H9 (cell line): ENCODE results near the gene CSMD2. TPM values are rescaled to one million over a fixed set of nuclear protein-coding genes. Genes with fewer than 3 reads are reported as not detected.

ENCODE experiments used
- DNase-seq: peaks from one replicate; pipeline ENCODE4 v3.0.0-alpha.2; 2017
- H2AFZ ChIP-seq: one replicate; pipeline ENCODE4 v1.6.1; 2013; ENCODE audit warnings: mild to moderate bottlenecking, low read length, control low read depth, moderate library complexity
- H2AK5ac ChIP-seq: 2 replicates; pipeline ENCODE4 v1.6.1; 2013; ENCODE audit warnings: low read length, control low read depth, mixed read lengths; ENCODE audit not compliant: insufficient read length
- H2BK120ac ChIP-seq: one replicate; pipeline ENCODE4 v1.6.1; 2013; ENCODE audit warnings: low read depth, mild to moderate bottlenecking, low read length, control low read depth, inconsistent platforms; ENCODE audit not compliant: poor library complexity, severe bottlenecking
- H2BK12ac ChIP-seq: 2 replicates; pipeline ENCODE4 v1.6.1; 2013; ENCODE audit warnings: low read length, control low read depth, mixed read lengths, low read depth; ENCODE audit not compliant: insufficient read length
- H2BK15ac ChIP-seq: 2 replicates; pipeline ENCODE4 v1.6.1; 2013; ENCODE audit warnings: low read depth, low read length, control low read depth
- H2BK20ac ChIP-seq: one replicate; pipeline ENCODE4 v1.6.1; 2013; ENCODE audit warnings: low read depth, mild to moderate bottlenecking, low read length, control low read depth, inconsistent platforms; ENCODE audit not compliant: poor library complexity, severe bottlenecking
- H2BK5ac ChIP-seq: 2 replicates; pipeline ENCODE4 v1.6.1; 2013; ENCODE audit warnings: low read length, control low read depth, mixed read lengths; ENCODE audit not compliant: insufficient read length
- H3K14ac ChIP-seq: 2 replicates; pipeline ENCODE4 v1.6.1; 2013; ENCODE audit warnings: low read length, control low read depth; ENCODE audit not compliant: insufficient read depth
- H3K18ac ChIP-seq: 2 replicates; pipeline ENCODE4 v1.6.1; 2013; ENCODE audit warnings: low read depth, mild to moderate bottlenecking, mixed read lengths, low read length, control low read depth; ENCODE audit not compliant: insufficient read length
- H3K23ac ChIP-seq: 2 replicates; pipeline ENCODE4 v1.6.1; 2013; ENCODE audit warnings: low read length, control low read depth, mixed read lengths, low read depth; ENCODE audit not compliant: insufficient read length
- H3K23me2 ChIP-seq: 2 replicates; pipeline ENCODE4 v1.6.1; 2013; ENCODE audit warnings: low read depth, mild to moderate bottlenecking, mixed read lengths, low read length, control low read depth; ENCODE audit not compliant: insufficient read length, poor library complexity, severe bottlenecking
- H3K27ac ChIP-seq: 2 replicates; pipeline ENCODE4 v1.5.1; 2013; ENCODE audit warnings: low read length, control low read depth, mixed read lengths, low read depth; ENCODE audit not compliant: insufficient read length
- H3K27me3 ChIP-seq: 2 replicates; pipeline ENCODE4 v1.6.1; 2013; ENCODE audit warnings: low read length, control low read depth, inconsistent platforms; ENCODE audit not compliant: insufficient read depth
- H3K4ac ChIP-seq: 2 replicates; pipeline ENCODE4 v1.6.1; 2013; ENCODE audit warnings: low read depth, mild to moderate bottlenecking, control low read depth, inconsistent platforms, low read length, moderate library complexity
- H3K4me1 ChIP-seq: 2 replicates; pipeline ENCODE4 v1.6.1; 2013; ENCODE audit warnings: low read length, control low read depth, inconsistent platforms; ENCODE audit not compliant: insufficient read depth
- H3K4me2 ChIP-seq: 2 replicates; pipeline ENCODE4 v1.6.1; 2013; ENCODE audit warnings: low read length, control low read depth, mixed read lengths; ENCODE audit not compliant: insufficient read length, insufficient read depth
- H3K56ac ChIP-seq: 2 replicates; pipeline ENCODE4 v1.6.1; 2013; ENCODE audit warnings: low read depth, mild to moderate bottlenecking, mixed read lengths, low read length, control low read depth; ENCODE audit not compliant: insufficient read length
- H3K79me1 ChIP-seq: 2 replicates; pipeline ENCODE4 v1.6.1; 2013; ENCODE audit warnings: low read depth, mild to moderate bottlenecking, moderate library complexity, low read length, control low read depth, inconsistent platforms; ENCODE audit not compliant: insufficient read depth, poor library complexity, severe bottlenecking
- H3K79me2 ChIP-seq: 2 replicates; pipeline ENCODE4 v1.6.1; 2013; ENCODE audit warnings: low read length, control low read depth, inconsistent platforms; ENCODE audit not compliant: insufficient read depth
- H3K9ac ChIP-seq: 2 replicates; pipeline ENCODE4 v1.6.1; 2013; ENCODE audit warnings: low read length, control low read depth, mixed read lengths; ENCODE audit not compliant: insufficient read length; ENCODE audit errors: extremely low read depth
- H3K9me3 ChIP-seq: one replicate; pipeline ENCODE4 v1.6.1; 2013; ENCODE audit warnings: low read depth, low read length, inconsistent platforms; ENCODE audit not compliant: control insufficient read depth
- H3T11ph ChIP-seq: one replicate; pipeline ENCODE4 v1.6.1; 2013; ENCODE audit warnings: mild to moderate bottlenecking, low read length, control low read depth, inconsistent platforms
- H4K20me1 ChIP-seq: one replicate; pipeline ENCODE4 v1.6.1; 2013; ENCODE audit not compliant: control insufficient read depth, insufficient read length, insufficient read depth
- H4K5ac ChIP-seq: 2 replicates; pipeline ENCODE4 v1.6.1; 2013; ENCODE audit warnings: low read depth, mild to moderate bottlenecking, mixed read lengths, low read length, control low read depth; ENCODE audit not compliant: insufficient read length
- H4K8ac ChIP-seq: replicated peaks from 2 replicates; pipeline ENCODE4 v1.6.1; 2013; ENCODE audit warnings: low read length, control low read depth, mixed read lengths, low read depth; ENCODE audit not compliant: insufficient read length
- H4K91ac ChIP-seq: 2 replicates; pipeline ENCODE4 v1.6.1; 2013; ENCODE audit warnings: low read depth, mild to moderate bottlenecking, moderate library complexity, mixed read lengths, low read length, control low read depth; ENCODE audit not compliant: insufficient read length
- H3K27ac Mint-ChIP-seq, 3 experiments: 2 replicates in 2 of 3; 3 replicates in 1 of 3; pipeline ENCODE4 v1.8.0; 2020 to 2021; ENCODE audit warnings: mixed read lengths in 3 of 3, mild to moderate bottlenecking in 1 of 3, moderate library complexity in 1 of 3
- H3K27me3 Mint-ChIP-seq: 2 replicates; pipeline ENCODE4 v1.8.0; 2021; ENCODE audit warnings: low read depth, mild to moderate bottlenecking, moderate library complexity, mixed read lengths
- H3K36me3 Mint-ChIP-seq, 3 experiments: 2 replicates in 2 of 3; 3 replicates in 1 of 3; pipeline ENCODE4 v1.8.0; 2020 to 2021; ENCODE audit warnings: low read depth in 3 of 3, mixed read lengths in 3 of 3; ENCODE audit not compliant: insufficient read depth in 1 of 3
- H3K4me1 Mint-ChIP-seq, 2 experiments: 2 replicates each; pipeline ENCODE4 v1.8.0; 2020; ENCODE audit warnings: mixed read lengths in 2 of 2
- H3K4me3 Mint-ChIP-seq, 2 experiments: 2 replicates in 1 of 2; 3 replicates in 1 of 2; pipeline ENCODE4 v1.8.0; 2020 to 2021; ENCODE audit warnings: mild to moderate bottlenecking in 2 of 2, mixed read lengths in 2 of 2, moderate library complexity in 1 of 2
- H3K9me3 Mint-ChIP-seq, 2 experiments: 2 replicates in 1 of 2; 3 replicates in 1 of 2; pipeline ENCODE4 v1.8.0; 2020; ENCODE audit warnings: mild to moderate bottlenecking in 2 of 2, mixed read lengths in 2 of 2, moderate library complexity in 1 of 2
- WGBS: extraction: QIAGEN DNeasy Blood & Tissue Kit; methylation state at CpG from one replicate; pipeline ENCODE4 v1.1.7; 2013; ENCODE audit warnings: missing lambda C conversion rate, low lambda C conversion rate, mixed read lengths; ENCODE audit not compliant: insufficient read length; ENCODE audit errors: extremely low coverage; 5-methylcytosine and 5-hydroxymethylcytosine counted together
- total RNA-seq: library from RNA; stranded (reverse); gene quantifications from 2 replicates; pipeline ENCODE4 v1.2.1, GENCODE V29; 2021
- TF ChIP-seq, protein P1 (sequence below): fragments of 200-600 bp; sonication (generic); conservative IDR thresholded peaks from 3 replicates; pipeline ENCODE4 v1.8.0; 2021; ENCODE audit warnings: antibody characterized with exemption, mild to moderate bottlenecking

Gene CSMD2
- total RNA-seq, 1 experiment from 2014 or later, result 6.4 TPM

DNA sequence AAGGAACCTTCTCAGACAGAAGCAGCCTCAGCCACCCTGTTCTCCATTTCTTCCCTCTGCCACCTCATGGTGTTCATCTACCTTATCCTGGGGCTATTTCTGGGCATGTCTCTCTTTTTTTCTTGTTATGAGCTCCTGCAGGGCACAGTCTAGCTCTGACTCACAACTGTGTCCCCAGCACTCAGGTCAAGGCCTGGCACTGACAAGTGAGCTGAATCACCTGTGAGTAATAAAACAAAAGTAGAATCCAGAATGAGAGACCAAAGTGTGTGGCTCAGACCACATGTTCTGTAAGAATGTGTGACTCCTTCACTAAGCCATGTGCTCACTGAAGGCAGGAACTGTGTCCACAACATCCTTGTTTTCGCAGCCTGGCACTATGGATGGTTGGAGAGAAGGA is 34.9 kb upstream of the CSMD2 start:
- Histone ChIP-seq H4K91ac (no peak overlapping the region), H4K8ac (no peak overlapping the region), H2AFZ (no peak overlapping the region), H3K4me1 (no peaks in the 10 kb centered on the region), H3K27me3 (no peaks in the 10 kb centered on the region), H3K79me1 (no peaks in the 10 kb centered on the region), H3K18ac (no peak overlapping the region), H2AK5ac (no peak overlapping the region), H4K5ac (no peak overlapping the region), H3K4ac (no peak overlapping the region), H3T11ph (no peak overlapping the region), H3K23me2 (no peaks in the 10 kb centered on the region), H3K9ac (no peak overlapping the region), H3K79me2 (no peaks in the 10 kb centered on the region), H3K9me3 (no peaks in the 10 kb centered on the region), H3K23ac (no peak overlapping the region), H4K20me1 (no peaks in the 10 kb centered on the region), H3K27ac (no peak overlapping the region), H2BK120ac (no peak overlapping the region), H2BK12ac (no peak overlapping the region), H3K4me2 (no peak overlapping the region), H2BK15ac (no peak overlapping the region), H3K56ac (no peak overlapping the region), H2BK20ac (no peak overlapping the region), H2BK5ac (no peak overlapping the region), H3K14ac (no peak overlapping the region)
- H3K4me3 Mint-ChIP-seq, result no peak overlapping the region
- H3K27ac Mint-ChIP-seq, result no peak overlapping the region
- no peaks in the 10 kb centered on the region for H3K9me3 Mint-ChIP-seq
- TF ChIP-seq, protein P1, sequence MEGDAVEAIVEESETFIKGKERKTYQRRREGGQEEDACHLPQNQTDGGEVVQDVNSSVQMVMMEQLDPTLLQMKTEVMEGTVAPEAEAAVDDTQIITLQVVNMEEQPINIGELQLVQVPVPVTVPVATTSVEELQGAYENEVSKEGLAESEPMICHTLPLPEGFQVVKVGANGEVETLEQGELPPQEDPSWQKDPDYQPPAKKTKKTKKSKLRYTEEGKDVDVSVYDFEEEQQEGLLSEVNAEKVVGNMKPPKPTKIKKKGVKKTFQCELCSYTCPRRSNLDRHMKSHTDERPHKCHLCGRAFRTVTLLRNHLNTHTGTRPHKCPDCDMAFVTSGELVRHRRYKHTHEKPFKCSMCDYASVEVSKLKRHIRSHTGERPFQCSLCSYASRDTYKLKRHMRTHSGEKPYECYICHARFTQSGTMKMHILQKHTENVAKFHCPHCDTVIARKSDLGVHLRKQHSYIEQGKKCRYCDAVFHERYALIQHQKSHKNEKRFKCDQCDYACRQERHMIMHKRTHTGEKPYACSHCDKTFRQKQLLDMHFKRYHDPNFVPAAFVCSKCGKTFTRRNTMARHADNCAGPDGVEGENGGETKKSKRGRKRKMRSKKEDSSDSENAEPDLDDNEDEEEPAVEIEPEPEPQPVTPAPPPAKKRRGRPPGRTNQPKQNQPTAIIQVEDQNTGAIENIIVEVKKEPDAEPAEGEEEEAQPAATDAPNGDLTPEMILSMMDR, result no peak
- H3K4me1 Mint-ChIP-seq, result peaks cover 9 to 15% of the 10 kb centered on the region in 2 experiments
- peaks cover 8% of the 10 kb centered on the region for H3K27me3 Mint-ChIP-seq
- no CpG with 5 or more reads among the region's 1 CpG for WGBS
- H3K36me3 Mint-ChIP-seq, result peaks cover 0 to 6% (median 0%) of the 10 kb centered on the region in 3 experiments; a peak in 2 of 7 replicates
- no peak for DNase-seq
